Measurements from ENCODE around the gene OSBPL9.

- TF ChIP-seq, protein P1, sequence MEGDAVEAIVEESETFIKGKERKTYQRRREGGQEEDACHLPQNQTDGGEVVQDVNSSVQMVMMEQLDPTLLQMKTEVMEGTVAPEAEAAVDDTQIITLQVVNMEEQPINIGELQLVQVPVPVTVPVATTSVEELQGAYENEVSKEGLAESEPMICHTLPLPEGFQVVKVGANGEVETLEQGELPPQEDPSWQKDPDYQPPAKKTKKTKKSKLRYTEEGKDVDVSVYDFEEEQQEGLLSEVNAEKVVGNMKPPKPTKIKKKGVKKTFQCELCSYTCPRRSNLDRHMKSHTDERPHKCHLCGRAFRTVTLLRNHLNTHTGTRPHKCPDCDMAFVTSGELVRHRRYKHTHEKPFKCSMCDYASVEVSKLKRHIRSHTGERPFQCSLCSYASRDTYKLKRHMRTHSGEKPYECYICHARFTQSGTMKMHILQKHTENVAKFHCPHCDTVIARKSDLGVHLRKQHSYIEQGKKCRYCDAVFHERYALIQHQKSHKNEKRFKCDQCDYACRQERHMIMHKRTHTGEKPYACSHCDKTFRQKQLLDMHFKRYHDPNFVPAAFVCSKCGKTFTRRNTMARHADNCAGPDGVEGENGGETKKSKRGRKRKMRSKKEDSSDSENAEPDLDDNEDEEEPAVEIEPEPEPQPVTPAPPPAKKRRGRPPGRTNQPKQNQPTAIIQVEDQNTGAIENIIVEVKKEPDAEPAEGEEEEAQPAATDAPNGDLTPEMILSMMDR (IDR thresholded peaks at IDR 0.05), result no peak
- no peak for TF ChIP-seq ZFX (IDR thresholded peaks at IDR 0.05; ENCODE audit: borderline replicate concordance)
These were observed 40.0 kb upstream of the OSBPL9 start for GRCh38 chr1:51576923-51577322.

Measured in 22Rv1 (cell line).